Esophagus squamous epithelium (tissue), 4 donors: ENCODE measurements around the gene DEPDC5.

Experiments
- CTCF ChIP-seq, 6 experiments: fragments of 450-650 bp in 4 of 6; fragments of 200-600 bp in 2 of 6; sonication (generic) in 2 of 6; IDR thresholded peaks; one replicate each; pipeline ENCODE4 v1.5.1; 2016 to 2019; ENCODE audit warnings: antibody characterized with exemption in 6 of 6, mild to moderate bottlenecking in 4 of 6, moderate library complexity in 4 of 6
- POLR2A ChIP-seq, 4 donors: fragments of 450-650 bp; IDR thresholded peaks; one replicate each; pipeline ENCODE4 v1.6.1; 2017; ENCODE audit warnings: antibody characterized with exemption in 4 of 4, mild to moderate bottlenecking in 4 of 4, moderate library complexity in 3 of 4

DNA sequence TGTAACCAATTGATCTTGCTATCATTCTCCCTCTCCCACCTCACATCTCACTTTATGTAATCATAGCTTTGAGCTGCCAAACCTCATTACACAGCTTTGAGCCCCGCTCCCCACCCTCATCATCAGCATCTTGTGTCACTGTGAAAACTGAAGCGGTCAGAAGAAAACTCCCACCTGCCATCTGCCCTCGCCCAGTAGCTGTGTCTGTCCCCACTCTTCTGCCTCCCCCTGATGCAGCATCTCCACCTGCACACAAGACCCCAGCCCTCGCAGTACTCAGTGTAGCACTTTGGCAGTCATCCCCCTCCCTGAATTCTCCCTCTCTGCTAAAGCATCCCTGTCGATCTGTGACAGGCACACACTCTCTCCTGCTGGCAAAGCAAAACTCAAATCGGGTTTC lies 130.2 kb downstream of the DEPDC5 start:
- TF ChIP-seq POLR2A (IDR thresholded peaks at IDR 0.05) = no peak
- TF ChIP-seq CTCF (IDR thresholded peaks at IDR 0.05) = no peak
